ENCODE measurements around the gene NAPA.

DNA sequence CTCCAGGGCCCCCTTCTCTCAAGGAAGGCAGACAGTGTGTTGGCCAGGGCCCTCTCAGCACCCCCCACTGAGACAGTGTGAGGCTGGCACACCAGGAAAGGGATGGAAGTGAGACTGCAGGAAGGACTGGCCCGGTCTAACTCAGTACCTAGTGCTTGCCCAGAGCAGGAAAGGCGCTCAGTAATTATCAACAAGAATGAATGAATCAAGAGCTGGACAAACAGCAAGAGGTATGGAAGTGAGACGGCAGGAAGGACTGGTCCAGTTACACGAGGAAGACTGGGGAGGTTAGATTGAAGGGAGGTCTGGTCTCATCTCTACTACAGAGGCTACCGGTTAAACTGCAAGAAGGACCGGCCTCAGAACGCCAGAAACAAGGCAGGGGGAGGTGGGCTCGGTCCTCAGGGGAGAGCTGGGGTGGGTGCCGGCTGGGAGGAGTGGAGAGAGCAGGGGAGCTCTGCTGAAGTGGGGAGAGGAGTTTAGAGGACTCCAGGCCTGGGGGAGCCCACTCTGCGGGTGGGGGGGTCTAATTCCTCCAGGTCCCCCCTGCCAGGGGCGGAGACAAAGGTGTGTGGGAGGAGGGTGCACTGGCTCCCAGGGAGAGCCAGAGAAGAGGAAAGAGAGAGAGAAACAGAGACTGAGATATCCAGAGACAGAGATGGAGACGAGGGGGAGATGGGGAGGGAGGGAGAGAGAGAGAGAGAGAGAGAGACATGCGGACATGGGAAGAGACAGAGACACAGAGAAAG lies 44.2 kb downstream of the NAPA start:
- no peak for TF ChIP-seq CTCF (conservative IDR thresholded peaks at IDR 0.05; ENCODE audit: low read length)
- no peak for TF ChIP-seq EZH2phosphoT487 (IDR thresholded peaks at IDR 0.05; ENCODE audit: borderline replicate concordance)

Data from Loucy (cell line).